ENCODE results near the gene PARP15.

DNA sequence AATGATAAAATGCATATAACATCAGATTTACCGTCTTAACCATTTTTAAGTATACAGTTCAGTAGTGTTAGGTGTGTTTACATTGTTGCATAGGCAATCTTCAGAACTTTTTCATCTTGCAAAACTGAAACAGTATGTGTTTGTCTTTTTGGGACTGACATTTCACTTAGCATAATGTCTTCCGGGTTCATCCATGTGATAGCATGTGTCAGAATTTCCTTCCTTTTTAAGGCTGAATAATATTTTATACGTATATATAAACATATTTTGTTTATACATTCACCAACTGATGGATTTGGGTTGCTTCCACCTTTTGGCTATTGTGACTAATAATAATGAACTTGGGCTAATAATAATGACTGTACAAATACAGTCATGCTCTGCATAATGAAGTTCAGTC lies 3.0 kb downstream of the PARP15 start:
- TF ChIP-seq CEBPB (IDR thresholded peaks at IDR 0.05; ENCODE audit: low read depth) (no peak), FOSL1 (IDR thresholded peaks at IDR 0.05; ENCODE audit: low read depth) (no peak), SP1 (IDR thresholded peaks at IDR 0.05; ENCODE audit: low read depth) (no peak), CBX3 (IDR thresholded peaks at IDR 0.05; ENCODE audit: low read depth) (no peak), EZH2phosphoT487 (IDR thresholded peaks at IDR 0.05; ENCODE audit: borderline replicate concordance) (no peak), POLR2A (IDR thresholded peaks at IDR 0.05; ENCODE audit: borderline replicate concordance, extremely low read depth, insufficient read depth, insufficient read length) (no peak), JUND (IDR thresholded peaks at IDR 0.05) (no peak), SIN3A (IDR thresholded peaks at IDR 0.05; ENCODE audit: low read depth) (no peak)
- TF ChIP-seq, protein P1, sequence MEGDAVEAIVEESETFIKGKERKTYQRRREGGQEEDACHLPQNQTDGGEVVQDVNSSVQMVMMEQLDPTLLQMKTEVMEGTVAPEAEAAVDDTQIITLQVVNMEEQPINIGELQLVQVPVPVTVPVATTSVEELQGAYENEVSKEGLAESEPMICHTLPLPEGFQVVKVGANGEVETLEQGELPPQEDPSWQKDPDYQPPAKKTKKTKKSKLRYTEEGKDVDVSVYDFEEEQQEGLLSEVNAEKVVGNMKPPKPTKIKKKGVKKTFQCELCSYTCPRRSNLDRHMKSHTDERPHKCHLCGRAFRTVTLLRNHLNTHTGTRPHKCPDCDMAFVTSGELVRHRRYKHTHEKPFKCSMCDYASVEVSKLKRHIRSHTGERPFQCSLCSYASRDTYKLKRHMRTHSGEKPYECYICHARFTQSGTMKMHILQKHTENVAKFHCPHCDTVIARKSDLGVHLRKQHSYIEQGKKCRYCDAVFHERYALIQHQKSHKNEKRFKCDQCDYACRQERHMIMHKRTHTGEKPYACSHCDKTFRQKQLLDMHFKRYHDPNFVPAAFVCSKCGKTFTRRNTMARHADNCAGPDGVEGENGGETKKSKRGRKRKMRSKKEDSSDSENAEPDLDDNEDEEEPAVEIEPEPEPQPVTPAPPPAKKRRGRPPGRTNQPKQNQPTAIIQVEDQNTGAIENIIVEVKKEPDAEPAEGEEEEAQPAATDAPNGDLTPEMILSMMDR (IDR thresholded peaks at IDR 0.05 in 2 of 3, conservative IDR thresholded peaks at IDR 0.05 in 1 of 3; ENCODE audit: borderline replicate concordance in 1 of 3, insufficient read depth in 1 of 3, low read depth in 2 of 3, low read length in 2 of 3), result no peak
- TF ChIP-seq, protein P2, sequence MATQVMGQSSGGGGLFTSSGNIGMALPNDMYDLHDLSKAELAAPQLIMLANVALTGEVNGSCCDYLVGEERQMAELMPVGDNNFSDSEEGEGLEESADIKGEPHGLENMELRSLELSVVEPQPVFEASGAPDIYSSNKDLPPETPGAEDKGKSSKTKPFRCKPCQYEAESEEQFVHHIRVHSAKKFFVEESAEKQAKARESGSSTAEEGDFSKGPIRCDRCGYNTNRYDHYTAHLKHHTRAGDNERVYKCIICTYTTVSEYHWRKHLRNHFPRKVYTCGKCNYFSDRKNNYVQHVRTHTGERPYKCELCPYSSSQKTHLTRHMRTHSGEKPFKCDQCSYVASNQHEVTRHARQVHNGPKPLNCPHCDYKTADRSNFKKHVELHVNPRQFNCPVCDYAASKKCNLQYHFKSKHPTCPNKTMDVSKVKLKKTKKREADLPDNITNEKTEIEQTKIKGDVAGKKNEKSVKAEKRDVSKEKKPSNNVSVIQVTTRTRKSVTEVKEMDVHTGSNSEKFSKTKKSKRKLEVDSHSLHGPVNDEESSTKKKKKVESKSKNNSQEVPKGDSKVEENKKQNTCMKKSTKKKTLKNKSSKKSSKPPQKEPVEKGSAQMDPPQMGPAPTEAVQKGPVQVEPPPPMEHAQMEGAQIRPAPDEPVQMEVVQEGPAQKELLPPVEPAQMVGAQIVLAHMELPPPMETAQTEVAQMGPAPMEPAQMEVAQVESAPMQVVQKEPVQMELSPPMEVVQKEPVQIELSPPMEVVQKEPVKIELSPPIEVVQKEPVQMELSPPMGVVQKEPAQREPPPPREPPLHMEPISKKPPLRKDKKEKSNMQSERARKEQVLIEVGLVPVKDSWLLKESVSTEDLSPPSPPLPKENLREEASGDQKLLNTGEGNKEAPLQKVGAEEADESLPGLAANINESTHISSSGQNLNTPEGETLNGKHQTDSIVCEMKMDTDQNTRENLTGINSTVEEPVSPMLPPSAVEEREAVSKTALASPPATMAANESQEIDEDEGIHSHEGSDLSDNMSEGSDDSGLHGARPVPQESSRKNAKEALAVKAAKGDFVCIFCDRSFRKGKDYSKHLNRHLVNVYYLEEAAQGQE (IDR thresholded peaks at IDR 0.05; ENCODE audit: low read depth), result no peak
- TF ChIP-seq, protein P3, sequence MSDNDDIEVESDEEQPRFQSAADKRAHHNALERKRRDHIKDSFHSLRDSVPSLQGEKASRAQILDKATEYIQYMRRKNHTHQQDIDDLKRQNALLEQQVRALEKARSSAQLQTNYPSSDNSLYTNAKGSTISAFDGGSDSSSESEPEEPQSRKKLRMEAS (IDR thresholded peaks at IDR 0.05), result no peak
